Cortex of kidney (tissue), 1 donor: ENCODE data around the gene SLC6A19.

Source experiments
- DNase-seq: peaks from one replicate; lab custom pipeline; 2025; lab: John Stamatoyannopoulos, UW

Gene SLC6A19

DNA sequence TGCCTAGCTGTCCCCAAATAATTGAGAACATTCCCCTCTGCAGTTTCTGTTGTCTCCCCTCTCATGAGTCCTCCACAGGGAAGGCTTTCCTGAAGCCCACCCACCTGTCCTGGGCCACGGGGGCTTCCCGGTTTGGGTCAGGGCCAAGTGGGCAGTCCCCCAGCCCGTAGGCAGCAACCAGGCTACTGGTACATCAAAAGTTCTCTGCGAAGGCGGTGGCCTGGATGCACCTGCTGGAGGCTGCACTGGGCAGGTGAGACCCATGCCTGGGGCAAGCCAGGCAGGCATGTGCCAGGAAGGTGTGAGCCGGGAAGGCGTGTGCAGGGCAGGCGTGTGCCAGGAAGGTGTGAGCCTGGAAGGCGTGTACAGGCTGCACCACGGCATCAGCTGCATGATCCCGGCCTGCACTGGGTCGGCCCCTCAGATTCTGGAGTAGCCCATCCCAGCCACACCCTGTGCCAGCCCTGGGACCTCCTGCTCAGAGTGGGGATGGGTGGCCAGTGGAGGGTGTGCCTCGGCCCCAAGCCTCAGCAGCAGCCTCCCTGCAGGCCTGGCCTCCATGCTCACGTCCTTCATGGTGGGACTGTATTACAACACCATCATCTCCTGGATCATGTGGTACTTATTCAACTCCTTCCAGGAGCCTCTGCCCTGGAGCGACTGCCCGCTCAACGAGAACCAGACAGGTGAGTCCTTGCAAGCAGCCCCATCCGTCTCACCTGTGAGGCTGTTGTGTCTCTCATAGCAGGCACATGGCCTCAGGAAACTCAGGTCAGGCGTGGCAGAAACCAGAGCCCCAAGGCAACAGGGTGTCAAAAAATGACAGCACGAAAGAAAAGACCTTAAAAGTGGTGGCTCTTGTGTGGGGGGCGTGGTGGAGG, 8.7 kb downstream of the SLC6A19 start:
- no peak for DNase-seq

DNA sequence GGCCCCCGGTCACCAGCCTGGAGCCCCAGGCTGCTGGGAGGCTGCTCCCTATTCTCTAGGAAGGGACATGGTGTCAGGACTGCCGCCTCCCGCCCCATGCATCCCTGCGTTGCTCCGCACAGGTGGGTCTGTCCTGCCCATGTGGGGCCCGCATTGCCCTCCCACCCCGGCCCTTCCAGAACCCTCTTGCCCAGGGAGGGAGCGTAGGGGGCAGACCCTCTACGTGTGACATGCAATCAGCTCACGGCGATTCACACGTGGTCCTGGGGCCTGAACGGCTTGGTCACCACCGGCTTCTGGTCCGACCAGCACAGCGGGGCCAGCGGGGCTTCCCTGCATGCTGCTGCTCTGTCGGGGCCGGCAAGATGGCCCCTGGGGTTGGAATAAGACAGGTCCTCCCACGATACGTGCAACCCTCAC, 9.4 kb downstream of the SLC6A19 start:
- no peak for DNase-seq

DNA sequence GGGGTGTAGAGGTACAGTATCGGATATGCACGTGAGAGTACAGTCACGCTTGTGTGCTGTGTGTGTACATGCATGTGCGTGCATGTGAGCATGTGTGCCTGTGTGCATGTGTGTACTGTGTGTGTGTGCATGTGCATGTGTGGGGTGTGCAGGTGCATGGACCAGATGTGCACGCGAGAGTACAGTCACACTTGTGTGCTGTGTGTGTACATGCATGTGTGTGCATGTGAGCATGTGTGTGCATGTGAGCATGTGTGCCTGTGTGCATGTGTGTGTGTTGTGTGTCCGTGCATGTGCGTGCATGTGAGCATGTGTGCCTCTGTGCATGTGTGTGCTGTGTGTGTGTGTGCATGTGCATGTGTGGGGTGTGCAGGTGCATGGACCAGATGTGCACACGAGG, 10.3 kb downstream of the SLC6A19 start:
- DNase-seq, result no peak

DNA sequence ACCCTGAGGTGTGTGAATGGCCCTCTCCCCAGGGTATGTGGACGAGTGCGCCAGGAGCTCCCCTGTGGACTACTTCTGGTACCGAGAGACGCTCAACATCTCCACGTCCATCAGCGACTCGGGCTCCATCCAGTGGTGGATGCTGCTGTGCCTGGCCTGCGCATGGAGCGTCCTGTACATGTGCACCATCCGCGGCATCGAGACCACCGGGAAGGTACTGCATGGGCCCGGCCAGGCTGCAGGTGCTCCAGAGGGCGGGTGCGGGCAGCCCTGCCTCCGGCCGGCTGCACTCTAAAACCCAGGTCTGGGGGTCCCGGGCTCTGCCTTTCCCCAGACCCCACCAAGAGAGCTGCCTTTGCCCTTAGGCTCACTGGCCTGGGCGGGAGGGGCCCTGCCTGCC, 10.9 kb downstream of the SLC6A19 start:
- DNase-seq, result no peak

DNA sequence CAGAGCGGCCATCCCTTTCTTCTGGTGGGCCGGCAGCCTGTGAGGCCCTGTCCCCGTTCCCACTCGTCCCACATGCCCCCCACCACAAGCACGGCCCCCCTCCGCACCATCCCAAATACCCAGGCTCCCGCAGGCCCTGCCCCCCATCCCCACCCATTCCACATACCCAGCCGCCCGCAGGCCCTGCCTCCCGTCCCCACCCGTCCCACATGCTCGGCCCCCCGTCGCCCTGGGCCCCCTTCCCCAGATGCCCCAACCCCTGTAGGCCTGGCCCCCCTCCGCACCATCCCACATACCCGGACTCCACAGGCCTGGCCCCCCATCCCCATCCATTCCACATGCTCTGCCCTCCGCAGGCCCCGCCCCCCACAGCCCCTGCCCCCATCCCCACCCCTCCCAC, 11.5 kb downstream of the SLC6A19 start:
- DNase-seq, result no peak

DNA sequence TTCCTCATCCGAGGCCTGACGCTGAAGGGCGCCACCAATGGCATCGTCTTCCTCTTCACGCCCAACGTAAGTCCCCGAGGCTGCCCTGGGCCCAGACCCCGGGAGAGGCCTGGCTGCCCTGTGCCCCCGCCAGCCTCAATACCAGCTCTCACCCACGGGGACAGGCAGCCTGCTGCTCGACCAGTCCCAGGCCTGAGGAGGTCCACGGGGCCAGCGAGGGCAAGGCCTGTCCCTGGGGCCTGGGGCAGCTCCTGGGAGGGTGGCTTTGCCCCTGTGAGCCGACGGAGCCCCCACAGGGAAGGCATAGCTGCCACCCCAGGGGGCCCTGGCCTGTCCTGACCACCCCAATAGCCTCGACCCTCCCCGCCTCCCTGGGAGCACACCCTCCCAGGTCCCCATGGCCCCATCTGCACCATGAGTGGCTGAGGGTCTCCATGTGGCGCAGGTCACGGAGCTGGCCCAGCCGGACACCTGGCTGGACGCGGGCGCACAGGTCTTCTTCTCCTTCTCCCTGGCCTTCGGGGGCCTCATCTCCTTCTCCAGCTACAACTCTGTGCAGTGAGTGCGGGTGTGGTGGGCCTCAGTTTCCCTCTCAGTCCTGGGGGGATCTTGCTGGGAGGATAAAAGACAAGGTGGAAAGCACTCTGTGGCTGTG, 12.2 kb downstream of the SLC6A19 start:
- no peak for DNase-seq

DNA sequence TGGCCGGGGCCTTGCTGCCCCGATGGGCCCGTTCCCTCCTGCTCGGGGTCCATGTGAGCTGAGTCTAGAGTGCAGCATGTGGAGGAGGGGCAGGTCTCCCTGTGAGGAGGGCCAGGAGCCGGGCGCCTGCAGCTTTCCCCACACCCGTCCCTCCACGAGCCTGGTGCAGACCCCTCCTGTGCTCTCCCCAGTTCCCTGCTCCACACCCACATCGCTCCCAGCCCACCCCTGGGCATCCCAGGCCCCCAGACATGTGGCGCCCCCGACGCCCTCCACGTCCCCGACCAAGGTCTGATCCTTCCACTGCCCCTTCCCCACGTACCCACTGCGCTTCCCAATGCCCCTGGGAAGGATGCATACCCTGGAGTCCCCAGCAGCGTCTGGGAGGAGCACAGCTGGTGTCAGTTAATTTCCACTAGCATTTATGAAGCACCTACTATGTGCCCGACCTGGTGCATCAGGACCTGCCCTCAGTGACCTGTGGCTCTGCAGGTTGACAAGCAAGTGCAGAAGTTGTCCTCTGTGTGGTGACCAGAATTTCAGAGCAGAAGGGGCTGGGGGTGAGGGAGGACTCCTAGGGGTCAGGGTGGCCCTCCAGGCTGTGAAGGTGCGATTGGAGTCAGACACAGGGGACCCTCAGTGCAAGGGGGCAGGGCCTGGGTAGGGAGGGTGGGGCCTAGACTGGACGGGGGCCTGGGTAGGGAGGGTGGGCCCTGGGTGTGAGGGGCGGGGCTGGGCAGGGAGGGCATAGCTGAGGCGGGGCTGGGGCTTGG, 13.0 kb downstream of the SLC6A19 start:
- DNase-seq, result no peak

DNA sequence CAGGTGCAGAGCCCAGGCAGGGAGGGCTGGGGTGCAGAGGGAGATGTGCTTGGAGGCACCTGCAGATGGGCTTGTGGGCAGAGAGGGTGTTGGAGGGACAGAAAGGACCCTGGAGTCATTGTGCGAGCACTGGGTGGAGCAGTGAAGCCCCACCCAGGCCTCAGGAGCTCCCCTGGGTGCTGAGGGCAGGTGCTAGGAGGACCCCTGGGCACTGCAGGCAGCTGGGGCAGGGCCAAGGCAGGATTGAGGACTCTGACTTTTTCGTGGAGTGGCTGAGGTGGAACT, 13.5 kb downstream of the SLC6A19 start:
- no peak for DNase-seq

DNA sequence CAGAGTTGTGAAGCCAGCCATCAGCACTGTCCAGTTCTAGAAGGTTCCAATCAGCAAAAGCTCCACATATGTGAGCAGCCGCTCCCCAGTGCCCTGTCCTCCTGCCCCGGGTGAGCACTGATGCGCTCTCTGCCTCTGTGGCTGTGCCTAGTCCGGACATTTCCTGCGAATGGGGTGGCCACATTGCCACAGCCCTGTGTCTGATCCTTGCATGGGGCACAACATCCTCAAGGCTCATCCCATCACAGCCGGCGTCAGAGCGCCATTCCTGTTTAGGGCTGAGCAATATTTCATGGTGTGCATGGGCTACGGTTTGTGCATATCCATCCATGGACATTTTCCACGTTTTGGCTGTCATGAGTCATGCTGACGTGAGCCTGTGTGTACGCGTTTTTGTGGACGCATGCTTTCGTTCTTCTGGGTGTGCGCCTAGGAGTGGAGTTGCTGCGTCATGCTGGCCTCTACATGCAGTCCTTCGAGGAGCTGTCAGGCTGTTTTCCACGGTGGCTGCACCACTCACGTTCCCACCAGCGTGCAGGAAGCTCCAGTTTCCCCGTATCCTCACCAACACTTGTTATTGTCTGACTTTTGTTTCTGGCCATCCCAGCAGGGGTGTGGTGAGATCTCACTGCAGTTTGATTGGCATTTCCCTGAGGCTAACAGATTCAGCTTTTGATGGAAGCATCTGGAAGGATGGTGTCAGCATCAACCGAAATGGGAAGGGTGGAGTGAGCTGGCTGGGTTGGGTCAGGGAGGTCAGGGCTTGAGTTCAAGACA, 14.1 kb downstream of the SLC6A19 start:
- no peak for DNase-seq

DNA sequence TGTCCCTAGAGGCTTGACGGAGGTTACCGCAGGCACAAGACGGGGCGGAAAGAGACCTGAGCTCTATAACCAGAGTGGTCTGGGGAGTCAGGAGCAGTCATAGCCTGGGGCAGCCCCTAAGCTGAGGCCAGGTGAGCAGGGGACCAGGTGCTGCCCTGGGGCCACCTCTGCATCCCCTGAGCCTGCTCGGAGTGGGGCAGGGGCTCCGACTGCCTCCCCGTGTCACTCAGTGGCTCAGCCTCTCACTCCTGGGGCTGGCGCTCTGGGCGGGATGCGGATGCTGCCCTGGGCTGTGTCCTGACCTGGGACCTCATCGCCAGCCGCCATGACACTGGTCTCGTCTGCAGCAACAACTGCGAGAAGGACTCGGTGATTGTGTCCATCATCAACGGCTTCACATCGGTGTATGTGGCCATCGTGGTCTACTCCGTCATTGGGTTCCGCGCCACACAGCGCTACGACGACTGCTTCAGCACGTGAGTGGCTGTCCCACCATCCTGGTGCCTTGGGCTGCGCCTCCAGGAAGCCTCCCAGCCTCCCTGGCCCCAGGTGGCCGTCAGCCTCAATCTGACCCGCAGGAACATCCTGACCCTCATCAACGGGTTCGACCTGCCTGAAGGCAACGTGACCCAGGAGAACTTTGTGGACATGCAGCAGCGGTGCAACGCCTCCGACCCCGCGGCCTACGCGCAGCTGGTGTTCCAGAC, 15.0 kb downstream of the SLC6A19 start:
- no peak for DNase-seq

DNA sequence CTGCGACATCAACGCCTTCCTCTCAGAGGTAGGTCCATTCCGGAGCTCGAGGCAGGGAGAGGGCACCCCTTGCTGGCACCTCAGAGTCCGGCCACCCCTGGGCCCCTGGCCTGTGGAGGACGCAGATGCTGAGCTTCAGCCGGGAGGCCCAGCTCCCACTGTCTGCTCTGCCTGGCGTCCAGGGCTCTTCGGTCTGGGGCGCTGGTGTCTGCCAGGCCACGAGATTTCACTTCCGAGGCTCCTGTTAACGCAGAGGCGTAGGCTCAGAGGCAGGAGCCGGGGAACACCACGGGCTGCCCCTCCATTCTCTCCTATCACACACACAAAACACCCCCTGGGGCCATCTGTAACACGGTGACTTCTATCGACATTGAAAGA, 15.5 kb downstream of the SLC6A19 start:
- no peak for DNase-seq

DNA sequence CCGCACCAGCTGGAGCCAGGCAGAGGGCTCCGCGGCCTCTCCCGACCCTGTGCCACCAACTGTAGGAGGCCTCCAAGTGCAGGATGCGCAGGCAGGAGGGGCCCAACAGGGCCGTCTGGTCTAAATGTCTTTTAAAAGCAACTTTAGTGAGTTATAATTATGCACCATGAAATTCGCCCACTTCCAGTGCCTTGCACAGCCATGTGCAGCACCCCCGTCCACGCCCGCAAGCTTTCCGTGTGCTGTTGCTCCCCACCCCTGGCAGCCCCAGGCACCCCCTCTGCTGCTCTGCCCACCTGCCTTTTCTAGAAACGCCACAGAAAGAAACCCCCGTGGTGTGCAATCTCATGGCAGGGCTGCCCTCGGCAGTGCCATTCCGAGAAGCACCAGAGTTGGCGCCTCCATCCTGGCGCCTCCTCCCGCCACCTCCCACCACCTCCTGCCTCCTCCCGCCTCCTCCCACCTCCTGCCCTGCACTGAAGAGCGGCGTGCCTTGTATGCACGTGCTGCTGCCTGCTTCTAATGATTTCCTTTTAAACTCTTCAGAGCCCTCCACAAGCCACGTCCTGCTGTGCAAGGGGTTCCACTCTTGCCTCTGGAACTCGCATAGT, 16.3 kb downstream of the SLC6A19 start:
- no peak for DNase-seq

DNA sequence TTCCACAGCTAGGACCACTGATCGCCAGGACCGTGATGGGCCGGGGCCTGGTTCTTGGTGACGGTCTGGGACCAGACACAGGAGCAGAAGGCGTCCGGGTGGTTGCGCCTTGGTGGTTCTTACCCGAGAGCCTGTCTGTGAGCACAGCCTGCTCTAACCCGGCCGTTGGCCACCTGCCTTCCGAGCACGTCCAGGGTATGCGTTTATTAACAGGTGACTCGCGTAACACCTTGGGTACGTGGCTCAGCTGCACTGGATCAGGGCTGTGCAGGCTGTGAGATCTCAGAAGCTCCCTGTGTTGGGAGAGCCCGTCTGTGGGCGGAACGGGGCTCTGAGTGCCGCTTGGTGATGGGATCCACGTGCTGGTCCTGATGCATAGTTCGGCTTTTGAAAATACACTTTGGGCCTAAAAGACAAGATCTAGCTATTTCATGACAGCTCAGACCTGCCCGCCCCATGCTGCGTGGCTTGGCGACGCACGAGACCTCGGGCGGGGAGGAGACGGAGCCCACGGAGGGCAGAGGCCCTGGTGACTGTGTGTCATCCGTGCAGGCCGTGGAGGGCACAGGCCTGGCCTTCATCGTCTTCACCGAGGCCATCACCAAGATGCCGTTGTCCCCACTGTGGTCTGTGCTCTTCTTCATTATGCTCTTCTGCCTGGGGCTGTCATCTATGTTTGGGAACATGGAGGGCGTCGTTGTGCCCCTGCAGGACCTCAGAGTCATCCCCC, 17.1 kb downstream of the SLC6A19 start:
- DNase-seq, result no peak

DNA sequence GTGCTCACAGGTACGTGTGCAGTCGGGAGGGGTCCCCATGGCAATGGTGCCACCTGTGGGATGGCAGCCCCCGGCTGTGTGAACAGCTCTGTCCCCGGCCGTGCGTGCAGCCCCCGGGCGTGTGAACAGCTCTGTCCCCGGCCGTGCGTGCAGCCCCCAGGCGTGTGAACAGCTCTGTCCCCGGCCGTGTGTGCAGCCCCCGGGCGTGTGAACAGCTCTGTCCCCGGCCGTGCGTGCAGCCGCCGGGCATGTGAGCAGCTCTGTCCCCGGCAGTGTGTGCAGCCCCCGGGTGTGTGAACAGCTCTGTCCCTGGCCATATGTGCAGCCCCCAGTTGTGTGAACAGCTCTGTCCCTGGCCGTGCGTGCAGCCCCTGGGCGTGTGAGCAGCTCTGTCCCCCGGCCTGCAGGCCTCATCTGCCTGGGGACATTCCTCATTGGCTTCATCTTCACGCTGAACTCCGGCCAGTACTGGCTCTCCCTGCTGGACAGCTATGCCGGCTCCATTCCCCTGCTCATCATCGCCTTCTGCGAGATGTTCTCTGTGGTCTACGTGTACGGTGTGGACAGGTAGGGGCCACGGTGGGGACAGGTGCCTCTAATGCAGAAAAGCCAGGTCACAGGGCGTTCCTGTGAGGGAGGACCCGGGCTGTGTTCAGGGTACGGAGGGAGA, 17.8 kb downstream of the SLC6A19 start:
- DNase-seq, result no peak

DNA sequence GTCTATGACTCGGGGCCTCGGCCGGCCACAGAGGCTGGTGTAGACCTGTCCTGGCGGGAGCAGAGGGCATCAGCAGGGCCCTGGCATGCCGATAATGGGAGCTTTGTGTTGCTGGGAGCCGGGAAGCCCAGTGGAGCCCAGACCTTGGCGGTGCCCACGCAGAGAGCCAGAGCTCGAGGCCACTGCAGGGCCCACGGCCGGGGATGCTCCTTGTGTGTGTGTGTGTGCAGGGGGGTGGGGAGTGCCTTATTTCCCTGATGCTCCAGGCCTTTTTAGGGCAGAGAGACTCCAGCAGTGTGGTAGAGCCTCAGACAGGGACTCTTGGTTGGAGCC, 18.3 kb downstream of the SLC6A19 start:
- no peak for DNase-seq

DNA sequence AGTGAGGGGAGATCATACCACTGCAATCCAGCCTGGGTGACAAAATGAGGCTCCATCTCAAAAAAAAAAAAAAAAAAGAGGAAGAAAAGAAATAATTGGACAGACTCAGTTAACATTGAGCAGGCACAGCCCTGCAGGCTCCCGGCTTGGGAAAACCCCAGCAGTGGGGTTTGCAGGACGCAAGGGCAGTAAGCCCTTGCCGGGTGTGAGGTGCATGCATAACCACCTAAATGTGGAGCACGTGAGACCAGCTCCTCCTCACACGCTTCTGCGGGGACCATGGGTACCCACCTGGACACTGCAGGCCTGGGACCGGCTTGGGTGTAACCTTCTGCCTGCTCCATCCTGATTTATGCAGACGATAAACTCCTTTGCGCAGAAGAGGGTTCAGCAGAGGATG, 19.0 kb downstream of the SLC6A19 start:
- no peak for DNase-seq

DNA sequence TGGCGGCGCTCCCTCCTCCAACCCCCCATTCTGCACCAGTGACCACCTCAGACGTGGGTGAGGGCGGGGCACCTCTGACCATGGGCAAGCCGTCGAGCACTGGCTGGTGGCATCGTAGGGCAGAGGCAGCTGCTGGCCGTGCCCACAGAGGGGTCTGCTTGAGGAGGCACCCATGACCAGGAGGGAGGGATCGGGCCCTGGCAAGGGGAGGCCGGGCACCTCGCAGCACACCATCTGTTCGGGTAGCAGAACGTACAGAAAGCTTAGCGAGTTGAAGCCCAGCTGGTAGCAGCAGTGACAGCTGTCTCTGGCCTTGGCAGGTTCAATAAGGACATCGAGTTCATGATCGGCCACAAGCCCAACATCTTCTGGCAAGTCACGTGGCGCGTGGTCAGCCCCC, 19.4 kb downstream of the SLC6A19 start:
- no peak for DNase-seq

DNA sequence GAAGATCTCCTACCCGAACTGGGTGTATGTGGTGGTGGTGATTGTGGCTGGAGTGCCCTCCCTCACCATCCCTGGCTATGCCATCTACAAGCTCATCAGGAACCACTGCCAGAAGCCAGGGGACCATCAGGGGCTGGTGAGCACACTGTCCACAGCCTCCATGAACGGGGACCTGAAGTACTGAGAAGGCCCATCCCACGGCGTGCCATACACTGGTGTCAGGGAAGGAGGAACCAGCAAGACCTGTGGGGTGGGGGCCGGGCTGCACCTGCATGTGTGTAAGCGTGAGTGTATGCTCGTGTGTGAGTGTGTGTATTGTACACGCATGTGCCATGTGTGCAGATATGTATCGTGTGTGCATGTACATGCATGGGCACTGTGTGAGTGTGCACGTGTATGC, 20.3 kb downstream of the SLC6A19 start:
- DNase-seq, result no peak

DNA sequence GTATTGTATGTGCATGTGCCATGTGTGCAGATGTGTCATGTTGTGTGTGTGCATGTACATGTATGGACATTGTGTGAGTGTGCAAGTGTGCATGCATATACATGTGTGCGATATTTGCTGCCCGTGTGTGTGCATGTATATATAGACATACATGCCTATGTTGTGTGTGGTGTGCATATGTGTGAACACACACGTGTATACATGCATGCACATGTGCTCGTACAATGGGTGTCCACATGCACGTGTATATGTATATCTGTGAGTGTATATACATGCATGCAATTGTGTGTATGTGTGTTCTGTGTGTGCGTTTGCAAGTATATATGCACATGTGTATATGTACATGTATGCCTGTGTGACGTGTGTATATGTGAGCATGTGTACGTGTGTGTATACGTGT, 20.8 kb downstream of the SLC6A19 start:
- DNase-seq, result no peak

DNA sequence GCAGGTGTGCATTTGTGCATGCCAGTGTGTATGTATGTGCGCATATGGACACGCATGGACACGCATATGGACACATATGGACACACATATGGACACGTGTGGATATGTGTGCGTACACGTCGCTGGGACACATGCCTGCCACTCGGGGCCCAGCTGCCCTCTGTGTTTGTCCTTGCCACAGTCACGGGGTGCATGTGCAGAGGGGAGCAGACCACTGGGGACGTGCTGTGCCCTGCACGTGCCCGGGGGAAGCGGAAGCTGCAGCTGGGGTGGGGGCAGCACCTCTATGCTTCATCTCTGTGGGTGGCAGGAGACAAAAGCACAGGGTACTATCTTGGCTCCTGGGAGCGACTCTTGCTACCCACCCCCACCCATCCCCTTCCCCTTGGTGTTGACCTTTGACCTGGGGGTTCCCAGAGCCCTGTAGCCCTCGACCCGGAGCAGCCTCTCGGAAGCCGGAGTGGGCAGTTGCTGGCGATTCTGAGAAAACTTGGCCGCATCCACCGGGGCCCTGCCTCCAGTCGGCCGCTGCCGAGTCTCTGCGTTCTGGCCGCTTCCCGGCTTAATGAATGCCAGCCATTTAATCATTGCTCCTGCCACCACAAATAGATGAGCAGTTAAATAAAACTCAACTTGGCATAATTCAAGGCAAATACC, 21.4 kb downstream of the SLC6A19 start:
- DNase-seq, result no peak
